ENCODE data around the gene MAP4K4. TPM values are rescaled to one million over a fixed set of nuclear protein-coding genes. Genes with fewer than 3 reads are reported as not detected.

MAP4K4 gene
- total and polyA plus RNA-seq, 9 donors, result 62.3 to 153 (median 133) TPM

- Histone ChIP-seq H3K4me1 (ENCODE audit: control insufficient read depth, insufficient read depth, low read length) (peaks cover 10% of the 10 kb centered on the region), H3K27ac (ENCODE audit: low read length) (no peak overlapping the region)
These were observed 133.0 kb downstream of the MAP4K4 start for GRCh38 chr2:101830555-101830954.

GRCh38 chr2:101831351-101831865, 133.9 kb downstream of the MAP4K4 start:
- Histone ChIP-seq H3K27me3 (ENCODE audit: control insufficient read depth, insufficient read depth, low read length) (no peaks in the 10 kb centered on the region), H3K4me1 (ENCODE audit: control insufficient read depth, insufficient read depth, low read length) (peaks cover 10% of the 10 kb centered on the region), H3K36me3 (ENCODE audit: control insufficient read depth, insufficient read depth, low read length) (peaks cover 50% of the 10 kb centered on the region), H3K9me3 (replicated peaks; ENCODE audit: control insufficient read depth, low read depth, low read length) (no peaks in the 10 kb centered on the region), H3K27ac (ENCODE audit: low read length) (peak overlapping the region; percentile 22), H3K4me3 (ENCODE audit: low read length) (no peak overlapping the region)
- WGBS (ENCODE audit: insufficient coverage), result 71% methylated on average over 4 of the region's 5 CpGs
- peak; percentile 85 for DNase-seq

More at GRCh38 chr2:101830555-101830954, 133.0 kb downstream of the MAP4K4 start:
- no peak overlapping the region for H3K4me3 ChIP-seq (ENCODE audit: low read length)
- no peaks in the 10 kb centered on the region for H3K9me3 ChIP-seq (replicated peaks; ENCODE audit: control insufficient read depth, low read depth, low read length)
- 95% methylated on average over 3 of the region's 5 CpGs for WGBS (ENCODE audit: insufficient coverage)
- peaks cover 48% of the 10 kb centered on the region for H3K36me3 ChIP-seq (ENCODE audit: control insufficient read depth, insufficient read depth, low read length)
- no peak for DNase-seq
- no peaks in the 10 kb centered on the region for H3K27me3 ChIP-seq (ENCODE audit: control insufficient read depth, insufficient read depth, low read length)

DNA sequence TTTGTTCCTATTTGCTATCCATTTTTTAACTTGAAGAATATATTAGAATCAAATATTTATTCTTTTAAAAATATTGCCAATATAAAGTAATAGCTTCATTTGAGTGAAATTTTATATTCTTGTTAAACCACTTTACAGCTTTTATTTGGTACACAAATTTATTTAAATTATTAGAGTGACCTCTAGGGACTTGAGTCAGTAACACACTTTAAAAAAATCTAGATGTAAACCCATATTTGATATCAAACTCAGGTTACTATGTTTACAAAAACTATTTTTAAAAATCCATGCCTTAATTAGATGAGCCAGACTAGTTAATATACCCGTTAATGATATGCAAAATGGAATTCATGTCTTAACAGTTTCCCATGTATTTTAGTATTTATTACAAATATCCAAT, 134.6 kb downstream of the MAP4K4 start:
- Histone ChIP-seq H3K9me3 (replicated peaks; ENCODE audit: control insufficient read depth, low read depth, low read length) (no peaks in the 10 kb centered on the region), H3K36me3 (ENCODE audit: control insufficient read depth, insufficient read depth, low read length) (peaks cover 49% of the 10 kb centered on the region), H3K4me3 (ENCODE audit: low read length) (no peak overlapping the region), H3K27ac (ENCODE audit: low read length) (no peak overlapping the region), H3K27me3 (ENCODE audit: control insufficient read depth, insufficient read depth, low read length) (no peaks in the 10 kb centered on the region), H3K4me1 (ENCODE audit: control insufficient read depth, insufficient read depth, low read length) (peaks cover 10% of the 10 kb centered on the region)
- no peak for DNase-seq
- no CpG with 5 or more reads among the region's 1 CpG for WGBS (ENCODE audit: insufficient coverage)

GRCh38 chr2:101833890-101834523, 136.5 kb downstream of the MAP4K4 start:
- H3K36me3 ChIP-seq (ENCODE audit: control insufficient read depth, insufficient read depth, low read length), result peaks cover 42% of the 10 kb centered on the region
- no peak overlapping the region for H3K4me3 ChIP-seq (ENCODE audit: low read length)
- H3K27ac ChIP-seq (ENCODE audit: low read length), result no peak overlapping the region
- H3K4me1 ChIP-seq (ENCODE audit: control insufficient read depth, insufficient read depth, low read length), result peaks cover 8% of the 10 kb centered on the region
- DNase-seq, result no peak
- no peaks in the 10 kb centered on the region for H3K9me3 ChIP-seq (replicated peaks; ENCODE audit: control insufficient read depth, low read depth, low read length)
- no CpG with 5 or more reads among the region's 4 CpGs for WGBS (ENCODE audit: insufficient coverage)
- no peaks in the 10 kb centered on the region for H3K27me3 ChIP-seq (ENCODE audit: control insufficient read depth, insufficient read depth, low read length)

- no peak overlapping the region for H3K27ac ChIP-seq (ENCODE audit: low read length)
- DNase-seq, result no peak
- H3K4me1 ChIP-seq (ENCODE audit: control insufficient read depth, insufficient read depth, low read length), result peaks cover 3% of the 10 kb centered on the region
- peaks cover 39% of the 10 kb centered on the region for H3K36me3 ChIP-seq (ENCODE audit: control insufficient read depth, insufficient read depth, low read length)
- H3K9me3 ChIP-seq (replicated peaks; ENCODE audit: control insufficient read depth, low read depth, low read length), result no peaks in the 10 kb centered on the region
- WGBS (ENCODE audit: insufficient coverage), result no CpG with 5 or more reads among the region's 3 CpGs
- no peak overlapping the region for H3K4me3 ChIP-seq (ENCODE audit: low read length)
- H3K27me3 ChIP-seq (ENCODE audit: control insufficient read depth, insufficient read depth, low read length), result no peaks in the 10 kb centered on the region
These were observed 139.8 kb downstream of the MAP4K4 start for GRCh38 chr2:101837354-101837753.

GRCh38 chr2:101841679-101842327, 144.3 kb downstream of the MAP4K4 start:
- H3K36me3 ChIP-seq (ENCODE audit: control insufficient read depth, insufficient read depth, low read length), result peaks cover 55% of the 10 kb centered on the region
- no peak overlapping the region for H3K4me3 ChIP-seq (ENCODE audit: low read length)
- H3K27ac ChIP-seq (ENCODE audit: low read length), result no peak overlapping the region
- WGBS (ENCODE audit: insufficient coverage), result no CpG with 5 or more reads among the region's 5 CpGs
- no peak for DNase-seq
- H3K9me3 ChIP-seq (replicated peaks; ENCODE audit: control insufficient read depth, low read depth, low read length), result no peaks in the 10 kb centered on the region
- H3K27me3 ChIP-seq (ENCODE audit: control insufficient read depth, insufficient read depth, low read length), result no peaks in the 10 kb centered on the region
- H3K4me1 ChIP-seq (ENCODE audit: control insufficient read depth, insufficient read depth, low read length), result peaks cover 5% of the 10 kb centered on the region

DNA sequence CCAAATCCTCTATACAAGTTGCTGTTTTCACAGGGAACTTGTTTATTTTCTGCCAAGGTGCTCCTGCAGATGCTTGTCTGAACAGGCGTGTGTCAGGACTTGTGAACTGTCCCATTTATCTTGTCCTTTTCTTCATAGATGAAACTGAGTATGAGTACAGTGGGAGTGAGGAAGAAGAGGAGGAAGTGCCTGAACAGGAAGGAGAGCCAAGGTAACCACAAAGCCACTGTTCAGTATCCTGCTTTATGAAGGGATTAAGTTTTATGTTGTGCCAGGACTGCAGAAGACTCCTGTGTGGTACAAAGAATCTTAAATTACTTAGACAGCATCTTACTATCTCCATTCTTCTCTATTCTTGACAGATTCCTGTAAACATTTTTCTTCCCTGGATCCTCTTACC, 145.0 kb downstream of the MAP4K4 start:
- H3K4me3 ChIP-seq (ENCODE audit: low read length), result no peak overlapping the region
- DNase-seq, result no peak
- H3K27ac ChIP-seq (ENCODE audit: low read length), result no peak overlapping the region
- H3K9me3 ChIP-seq (replicated peaks; ENCODE audit: control insufficient read depth, low read depth, low read length), result no peaks in the 10 kb centered on the region
- H3K36me3 ChIP-seq (ENCODE audit: control insufficient read depth, insufficient read depth, low read length), result peaks cover 56% of the 10 kb centered on the region
- no CpG with 5 or more reads among the region's 1 CpG for WGBS (ENCODE audit: insufficient coverage)
- H3K27me3 ChIP-seq (ENCODE audit: control insufficient read depth, insufficient read depth, low read length), result no peaks in the 10 kb centered on the region
- peaks cover 5% of the 10 kb centered on the region for H3K4me1 ChIP-seq (ENCODE audit: control insufficient read depth, insufficient read depth, low read length)

DNA sequence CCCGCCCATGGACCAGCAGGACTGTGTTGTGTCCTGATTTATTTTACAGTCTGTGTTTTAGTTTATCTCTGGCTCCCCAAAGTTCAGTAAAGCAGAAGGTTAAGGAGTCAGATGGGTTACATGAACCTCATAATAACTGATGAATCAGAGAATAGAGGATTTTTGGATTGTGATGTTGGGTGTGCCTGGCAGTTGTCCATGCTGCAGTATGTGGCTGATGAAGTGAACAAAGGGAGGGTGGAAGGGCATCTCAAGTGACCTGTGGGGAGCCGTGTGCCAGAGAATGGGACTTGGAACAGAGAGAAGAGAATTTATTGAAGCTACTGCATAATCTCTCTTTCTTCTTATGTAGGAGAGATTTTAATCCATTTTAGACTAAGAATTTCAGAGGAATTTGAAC, 145.5 kb downstream of the MAP4K4 start:
- Histone ChIP-seq H3K9me3 (replicated peaks; ENCODE audit: control insufficient read depth, low read depth, low read length) (no peaks in the 10 kb centered on the region), H3K27me3 (ENCODE audit: control insufficient read depth, insufficient read depth, low read length) (no peaks in the 10 kb centered on the region), H3K4me3 (ENCODE audit: low read length) (no peak overlapping the region), H3K4me1 (ENCODE audit: control insufficient read depth, insufficient read depth, low read length) (peaks cover 5% of the 10 kb centered on the region), H3K27ac (ENCODE audit: low read length) (no peak overlapping the region), H3K36me3 (ENCODE audit: control insufficient read depth, insufficient read depth, low read length) (peaks cover 60% of the 10 kb centered on the region)
- WGBS (ENCODE audit: insufficient coverage), result 100% methylated on average over 1 of the region's 2 CpGs
- no peak for DNase-seq

DNA sequence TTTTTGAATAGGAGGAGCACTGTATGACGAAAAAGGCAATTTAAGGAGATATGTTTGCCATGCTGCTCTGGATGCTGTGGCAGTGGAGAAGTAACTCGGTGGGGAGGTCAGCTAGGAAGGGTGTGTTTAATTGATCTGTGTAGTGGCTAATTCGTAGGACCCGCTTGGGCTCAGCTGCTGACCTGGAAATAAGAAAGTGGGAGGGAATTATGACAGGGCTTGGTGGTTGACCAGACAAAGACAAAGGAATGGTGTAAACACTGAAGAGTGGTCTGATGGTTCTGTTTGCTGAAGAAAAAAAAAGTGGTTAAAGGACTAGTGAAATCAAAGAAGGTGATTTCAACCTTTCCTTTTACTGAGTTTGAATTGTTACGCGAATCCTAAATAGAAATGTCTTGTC, 146.0 kb downstream of the MAP4K4 start:
- DNase-seq, result no peak
- H3K27ac ChIP-seq (ENCODE audit: low read length), result no peak overlapping the region
- 84% methylated on average over 4 of the region's 6 CpGs for WGBS (ENCODE audit: insufficient coverage)

GRCh38 chr2:101844055-101844635, 146.6 kb downstream of the MAP4K4 start:
- WGBS (ENCODE audit: insufficient coverage), result 82% methylated on average over 11 of the region's 12 CpGs
- Histone ChIP-seq H3K4me3 (ENCODE audit: low read length) (no peak overlapping the region), H3K9me3 (replicated peaks; ENCODE audit: control insufficient read depth, low read depth, low read length) (no peaks in the 10 kb centered on the region), H3K27ac (ENCODE audit: low read length) (no peak overlapping the region), H3K36me3 (ENCODE audit: control insufficient read depth, insufficient read depth, low read length) (peaks cover 64% of the 10 kb centered on the region), H3K27me3 (ENCODE audit: control insufficient read depth, insufficient read depth, low read length) (no peaks in the 10 kb centered on the region), H3K4me1 (ENCODE audit: control insufficient read depth, insufficient read depth, low read length) (peaks cover 5% of the 10 kb centered on the region)
- DNase-seq, result no peak

More for the DNA sequence above, 146.0 kb downstream of the MAP4K4 start:
- Histone ChIP-seq H3K4me3 (ENCODE audit: low read length) (no peak overlapping the region), H3K27me3 (ENCODE audit: control insufficient read depth, insufficient read depth, low read length) (no peaks in the 10 kb centered on the region), H3K4me1 (ENCODE audit: control insufficient read depth, insufficient read depth, low read length) (peaks cover 5% of the 10 kb centered on the region), H3K36me3 (ENCODE audit: control insufficient read depth, insufficient read depth, low read length) (peaks cover 64% of the 10 kb centered on the region), H3K9me3 (replicated peaks; ENCODE audit: control insufficient read depth, low read depth, low read length) (no peaks in the 10 kb centered on the region)
